HEK293 (cell line): ENCODE results near the gene CLIC2.
A peak's percentile ranks its signal among the peaks of the same experiment; 100 is the strongest.
"Not testable (repeated sequence)": the region's sequence is repeated elsewhere in the genome, so short reads cannot be mapped to it uniquely, and the experiment has no call there.

ENCODE experiments used
- CTCF ChIA-PET: fragments of 350-600 bp; formaldehyde crosslinking; extraction: SDS; loops from one replicate; lab custom pipeline; 2021; ENCODE audit warnings: antibody characterized with exemption; lab: Yijun Ruan, JAX
- POLR2A ChIA-PET: fragments of 300-600 bp; formaldehyde crosslinking; extraction: SDS; loops from one replicate; lab custom pipeline; 2020; ENCODE audit warnings: antibody characterized with exemption, inconsistent platforms; lab: Yijun Ruan, JAX
- H3K27ac ChIP-seq: fragments of 200-500 bp; sonication (Bioruptor generic); 2 replicates; pipeline ENCODE4 v1.5.1; 2014; ENCODE audit warnings: low read depth, low read length, control low read depth, inconsistent platforms; ENCODE audit errors: extremely low read depth
- H3K36me3 ChIP-seq, 2 experiments: fragments of 200-500 bp in 1 of 2; sonication (Bioruptor generic) in 1 of 2; 1 replicate in 1 of 2; 2 replicates in 1 of 2; pipeline ENCODE4 v1.5.1; 2014 to 2017; ENCODE audit warnings: inconsistent platforms in 2 of 2, low read length in 2 of 2; ENCODE audit not compliant: control insufficient read depth in 2 of 2, insufficient read depth in 1 of 2
- H3K4me1 ChIP-seq: fragments of 200-500 bp; sonication (Bioruptor generic); 2 replicates; pipeline ENCODE4 v1.5.1; 2014; ENCODE audit warnings: mild to moderate bottlenecking, low read length, inconsistent platforms; ENCODE audit not compliant: control insufficient read depth, insufficient read depth
- H3K4me3 ChIP-seq: 2 replicates; pipeline ENCODE4 v1.5.1; 2011; ENCODE audit warnings: low read depth, mild to moderate bottlenecking, control low read depth, low read length, moderate library complexity
- H3K9me3 ChIP-seq: fragments of 200-500 bp; sonication (Bioruptor generic); 2 replicates; pipeline ENCODE4 v1.5.1; 2014; ENCODE audit warnings: low read depth, low read length, inconsistent platforms; ENCODE audit not compliant: control insufficient read depth, insufficient read depth
- BCL6B ChIP-seq: fragments of 450-650 bp; formaldehyde crosslinking; IDR thresholded peaks from 2 replicates; pipeline ENCODE4 v1.5.1; 2017; ENCODE audit warnings: missing biosample characterization, missing genetic modification characterization
- HIC1 ChIP-seq: fragments of 450-650 bp; formaldehyde crosslinking; IDR thresholded peaks from 2 replicates; pipeline ENCODE4 v1.5.1; 2016; ENCODE audit warnings: missing biosample characterization, missing genetic modification characterization
- KLF1 ChIP-seq: fragments of 450-650 bp; formaldehyde crosslinking; IDR thresholded peaks from 2 replicates; pipeline ENCODE4 v1.5.1; 2016; ENCODE audit warnings: missing biosample characterization, missing genetic modification characterization
- PATZ1 ChIP-seq: fragments of 450-650 bp; formaldehyde crosslinking; IDR thresholded peaks from 2 replicates; pipeline ENCODE4 v1.5.1; 2016; ENCODE audit warnings: missing biosample characterization, missing genetic modification characterization
- PRDM6 ChIP-seq: fragments of 450-650 bp; formaldehyde crosslinking; IDR thresholded peaks from 2 replicates; pipeline ENCODE4 v1.5.1; 2017; ENCODE audit warnings: missing biosample characterization, missing genetic modification characterization
- REST ChIP-seq: fragments of 450-650 bp; formaldehyde crosslinking; IDR thresholded peaks from 2 replicates; pipeline ENCODE4 v1.5.1; 2016; ENCODE audit warnings: missing biosample characterization, missing genetic modification characterization
- SETDB1 ChIP-seq: IDR thresholded peaks from one replicate; pipeline ENCODE4 v1.6.1; 2017; ENCODE audit warnings: mild to moderate bottlenecking, low read length, moderate library complexity, mixed read lengths; ENCODE audit not compliant: insufficient read length
- SP2 ChIP-seq: fragments of 450-650 bp; formaldehyde crosslinking; IDR thresholded peaks from 2 replicates; pipeline ENCODE4 v1.5.1; 2016; ENCODE audit warnings: missing biosample characterization, missing genetic modification characterization
- SP3 ChIP-seq: fragments of 450-650 bp; formaldehyde crosslinking; IDR thresholded peaks from 2 replicates; pipeline ENCODE4 v1.5.1; 2016; ENCODE audit warnings: missing biosample characterization, missing genetic modification characterization
- ZFHX2 ChIP-seq: fragments of 450-650 bp; formaldehyde crosslinking; conservative IDR thresholded peaks from 2 replicates; pipeline ENCODE4 v1.5.1; 2016; ENCODE audit warnings: missing biosample characterization, missing genetic modification characterization
- ZNF112 ChIP-seq: fragments of 450-650 bp; formaldehyde crosslinking; IDR thresholded peaks from 2 replicates; pipeline ENCODE4 v1.5.0; 2017; ENCODE audit warnings: missing biosample characterization, missing genetic modification characterization
- ZNF146 ChIP-seq: fragments of 450-650 bp; formaldehyde crosslinking; IDR thresholded peaks from 2 replicates; pipeline ENCODE4 v1.5.1; 2016; ENCODE audit warnings: missing biosample characterization, missing genetic modification characterization
- ZNF23 ChIP-seq: fragments of 450-650 bp; formaldehyde crosslinking; IDR thresholded peaks from 2 replicates; pipeline ENCODE4 v1.5.1; 2016; ENCODE audit warnings: missing biosample characterization, missing genetic modification characterization, borderline replicate concordance
- ZNF366 ChIP-seq: fragments of 450-650 bp; formaldehyde crosslinking; conservative IDR thresholded peaks from 2 replicates; pipeline ENCODE4 v1.5.1; 2016; ENCODE audit warnings: missing biosample characterization, missing genetic modification characterization
- ZNF510 ChIP-seq: fragments of 450-650 bp; formaldehyde crosslinking; IDR thresholded peaks from 2 replicates; pipeline ENCODE4 v1.5.1; 2018; ENCODE audit warnings: mild to moderate bottlenecking, missing genetic modification characterization, missing biosample characterization; ENCODE audit not compliant: insufficient replicate concordance
- ZNF521 ChIP-seq: fragments of 450-650 bp; formaldehyde crosslinking; IDR thresholded peaks from 2 replicates; pipeline ENCODE4 v1.5.1; 2017; ENCODE audit warnings: missing biosample characterization, mild to moderate bottlenecking, missing genetic modification characterization
- ZNF548 ChIP-seq: fragments of 450-650 bp; formaldehyde crosslinking; IDR thresholded peaks from 2 replicates; pipeline ENCODE4 v1.5.1; 2016; ENCODE audit warnings: missing biosample characterization, missing genetic modification characterization
- ZNF624 ChIP-seq: fragments of 450-650 bp; formaldehyde crosslinking; IDR thresholded peaks from 2 replicates; pipeline ENCODE4 v1.5.1; 2017; ENCODE audit warnings: missing biosample characterization, missing genetic modification characterization

The CLIC2 gene

GRCh38 chrX:155267995-155268394, 66.4 kb downstream of the CLIC2 start:
- TF ChIP-seq ZNF146 (tag by site-specific recombination) = peak; percentile 59; the same call in 1 of the 2 replicates
- H3K4me3 ChIP-seq, H3K9me3 ChIP-seq, POLR2A ChIA-PET, H3K4me1 ChIP-seq, H3K36me3 ChIP-seq, CTCF ChIA-PET, H3K27ac ChIP-seq: not testable (repeated sequence)

GRCh38 chrX:155266439-155266838, 68.0 kb downstream of the CLIC2 start:
- H3K4me1 ChIP-seq = no peaks in the 10 kb centered on the region
- POLR2A ChIA-PET = no interaction called here
- CTCF ChIA-PET = interaction anchor here (1.1 kb wide), 1 partner anchor 14 kb away, joined by 3 read pairs; no protein-coding TSS in a partner anchor
- no peaks in the 10 kb centered on the region for H3K36me3 ChIP-seq
- no peak overlapping the region for H3K4me3 ChIP-seq
- TF ChIP-seq SETDB1 = no peak
- TF ChIP-seq ZNF366 (tag by site-specific recombination) = no peak
- TF ChIP-seq BCL6B (tag by site-specific recombination) = no peak
- TF ChIP-seq HIC1 = no peak
- TF ChIP-seq KLF1 (tag by site-specific recombination) = no peak
- TF ChIP-seq PATZ1 (tag by site-specific recombination) = no peak
- H3K9me3 ChIP-seq = no peaks in the 10 kb centered on the region; the same call in 1 of the 2 replicates
- H3K27ac ChIP-seq = no peak overlapping the region

- POLR2A ChIA-PET = no interaction called here
- no peak within 1 kb of the TSS for H3K27ac ChIP-seq
- CTCF ChIA-PET = interaction anchor here (0.7 to 1.1 kb wide), 2 partner anchors 9 to 272 kb away, joined by 4 read pairs; no protein-coding TSS in a partner anchor
- H3K4me3 ChIP-seq = peak within 1 kb of the TSS; percentile 18
- no peaks in the 10 kb centered on the region for H3K4me1 ChIP-seq
- no peaks in the 10 kb centered on the region for H3K36me3 ChIP-seq
- H3K9me3 ChIP-seq = no peaks in the 10 kb centered on the region; the same call in none of the 2 replicates
- TF ChIP-seq ZNF510 (no peak), SP3 (peak; percentile 10; the same call in 1 of the 2 replicates), ZNF548 (tag by site-specific recombination) (no peak), ZFHX2 (tag by site-specific recombination) (no peak; the same call in none of the 2 replicates), SP2 (tag by site-specific recombination) (peak; percentile 42), ZNF521 (no peak), REST (tag by site-specific recombination) (no peak), ZNF624 (no peak), ZNF23 (tag by site-specific recombination) (0 out of 2 replicates have a peak, but pooled peaks have one; percentile 22), ZNF112 (no peak), PRDM6 (tag by site-specific recombination) (no peak)
Measured at GRCh38 chrX:155263854-155264628, 70.4 kb downstream of the CLIC2 start, which contains the start of gene RAB39B. Gene RAB39B, minus strand, starts transcription at chrX:155264491. Its CDS starts 203 bp downstream, at chrX:155264288.
